Measurements from ENCODE around the gene R3HDM1.

- no peak for TF ChIP-seq POLR2A (IDR thresholded peaks at IDR 0.05)
- TF ChIP-seq CTCF (IDR thresholded peaks at IDR 0.05), result no peak
- TF ChIP-seq POLR2AphosphoS5 (IDR thresholded peaks at IDR 0.05), result no peak
These were observed 5.5 kb upstream of the R3HDM1 start for GRCh38 chr2:135525786-135526185.
